Measurements from ENCODE around the gene TMEM212. TPM values are rescaled to one million over a fixed set of nuclear protein-coding genes. Genes with fewer than 3 reads are reported as not detected.

Gene TMEM212
- total RNA-seq, 1 donor from 2014 or later = not detected

GRCh38 chr3:171833789-171834460 is 9.2 kb upstream of the TMEM212 start:
- H3K9me3 Mint-ChIP-seq = no peaks in the 10 kb centered on the region
- DNase-seq = no peak
- H3K27me3 Mint-ChIP-seq = peaks cover 40% of the 10 kb centered on the region
- intact Hi-C loops (cut with micrococcal nuclease) = loop anchor here (5.0 kb wide), 1 partner anchor 132 kb away; no protein-coding TSS in a partner anchor
- H3K36me3 Mint-ChIP-seq (ENCODE audit: low read depth) = no peaks in the 10 kb centered on the region
- H3K27ac Mint-ChIP-seq = no peak overlapping the region
- peaks cover 6% of the 10 kb centered on the region for H3K4me1 Mint-ChIP-seq
- no peak overlapping the region for H3K4me3 Mint-ChIP-seq

- DNase-seq = no peak
- intact Hi-C loops (cut with micrococcal nuclease) = loop anchor here (5.0 kb wide), 1 partner anchor 132 kb away; no protein-coding TSS in a partner anchor
- Mint-ChIP-seq H3K36me3 (ENCODE audit: low read depth) (no peaks in the 10 kb centered on the region), H3K4me3 (no peak overlapping the region), H3K9me3 (no peaks in the 10 kb centered on the region), H3K27ac (no peak overlapping the region), H3K4me1 (peaks cover 6% of the 10 kb centered on the region), H3K27me3 (peaks cover 36% of the 10 kb centered on the region)
These were observed 8.7 kb upstream of the TMEM212 start for GRCh38 chr3:171834461-171834801.

GRCh38 chr3:171835116-171835515 is 8.0 kb upstream of the TMEM212 start:
- no peaks in the 10 kb centered on the region for H3K36me3 Mint-ChIP-seq (ENCODE audit: low read depth)
- H3K27me3 Mint-ChIP-seq = peaks cover 31% of the 10 kb centered on the region
- DNase-seq = no peak
- no peak overlapping the region for H3K4me3 Mint-ChIP-seq
- no peak overlapping the region for H3K27ac Mint-ChIP-seq
- no peaks in the 10 kb centered on the region for H3K9me3 Mint-ChIP-seq
- intact Hi-C loops (cut with micrococcal nuclease) = no loop called here
- H3K4me1 Mint-ChIP-seq = peaks cover 4% of the 10 kb centered on the region

- intact Hi-C loops (cut with micrococcal nuclease) = no loop called here
These were observed 7.5 kb upstream of the TMEM212 start for GRCh38 chr3:171835613-171836012.

GRCh38 chr3:171836855-171837254 is 6.3 kb upstream of the TMEM212 start:
- Mint-ChIP-seq H3K9me3 (no peaks in the 10 kb centered on the region), H3K4me3 (no peak overlapping the region), H3K27ac (no peak overlapping the region), H3K36me3 (ENCODE audit: low read depth) (no peaks in the 10 kb centered on the region), H3K4me1 (peaks cover 4% of the 10 kb centered on the region), H3K27me3 (peaks cover 41% of the 10 kb centered on the region)
- intact Hi-C loops (cut with micrococcal nuclease) = no loop called here
- DNase-seq = no peak

More at GRCh38 chr3:171835613-171836012, 7.5 kb upstream of the TMEM212 start:
- peaks cover 34% of the 10 kb centered on the region for H3K27me3 Mint-ChIP-seq
- no peak for DNase-seq
- no peak overlapping the region for H3K27ac Mint-ChIP-seq
- no peak overlapping the region for H3K4me3 Mint-ChIP-seq
- H3K9me3 Mint-ChIP-seq = no peaks in the 10 kb centered on the region
- H3K4me1 Mint-ChIP-seq = peaks cover 4% of the 10 kb centered on the region
- no peaks in the 10 kb centered on the region for H3K36me3 Mint-ChIP-seq (ENCODE audit: low read depth)

GRCh38 chr3:171837698-171838097 is 5.5 kb upstream of the TMEM212 start:
- Mint-ChIP-seq H3K27me3 (peaks cover 37% of the 10 kb centered on the region), H3K4me1 (peaks cover 4% of the 10 kb centered on the region), H3K4me3 (no peak overlapping the region), H3K36me3 (ENCODE audit: low read depth) (no peaks in the 10 kb centered on the region), H3K27ac (no peak overlapping the region), H3K9me3 (no peaks in the 10 kb centered on the region)
- intact Hi-C loops (cut with micrococcal nuclease) = no loop called here
- no peak for DNase-seq

GRCh38 chr3:171838218-171838720 is 4.9 kb upstream of the TMEM212 start:
- no peak for DNase-seq

GRCh38 chr3:171839270-171839669 is 3.9 kb upstream of the TMEM212 start:
- Mint-ChIP-seq H3K36me3 (ENCODE audit: low read depth) (no peaks in the 10 kb centered on the region), H3K4me3 (no peak overlapping the region), H3K4me1 (peaks cover 4% of the 10 kb centered on the region), H3K27me3 (peaks cover 30% of the 10 kb centered on the region), H3K9me3 (no peaks in the 10 kb centered on the region), H3K27ac (no peak overlapping the region)
- DNase-seq = no peak
- intact Hi-C loops (cut with micrococcal nuclease) = no loop called here

More at GRCh38 chr3:171838218-171838720, 4.9 kb upstream of the TMEM212 start:
- peaks cover 34% of the 10 kb centered on the region for H3K27me3 Mint-ChIP-seq
- no peaks in the 10 kb centered on the region for H3K9me3 Mint-ChIP-seq
- H3K27ac Mint-ChIP-seq = no peak overlapping the region
- no peaks in the 10 kb centered on the region for H3K36me3 Mint-ChIP-seq (ENCODE audit: low read depth)
- H3K4me1 Mint-ChIP-seq = peaks cover 4% of the 10 kb centered on the region
- no peak overlapping the region for H3K4me3 Mint-ChIP-seq
- intact Hi-C loops (cut with micrococcal nuclease) = no loop called here

GRCh38 chr3:171840445-171840810 is 2.7 kb upstream of the TMEM212 start:
- Mint-ChIP-seq H3K27ac (no peak overlapping the region), H3K4me3 (no peak overlapping the region), H3K4me1 (peaks cover 6% of the 10 kb centered on the region), H3K27me3 (peaks cover 33% of the 10 kb centered on the region), H3K36me3 (ENCODE audit: low read depth) (no peaks in the 10 kb centered on the region), H3K9me3 (peaks cover 3% of the 10 kb centered on the region)
- no peak for DNase-seq
- intact Hi-C loops (cut with micrococcal nuclease) = no loop called here

GRCh38 chr3:171840811-171841619 is 2.1 kb upstream of the TMEM212 start:
- intact Hi-C loops (cut with micrococcal nuclease) = no loop called here
- DNase-seq = no peak

GRCh38 chr3:171841620-171842000 is 1.5 kb upstream of the TMEM212 start:
- Mint-ChIP-seq H3K9me3 (peaks cover 8% of the 10 kb centered on the region), H3K27me3 (peaks cover 31% of the 10 kb centered on the region), H3K4me1 (peaks cover 12% of the 10 kb centered on the region), H3K36me3 (ENCODE audit: low read depth) (no peaks in the 10 kb centered on the region), H3K4me3 (no peak overlapping the region), H3K27ac (no peak overlapping the region)
- DNase-seq = no peak
- intact Hi-C loops (cut with micrococcal nuclease) = no loop called here

More at GRCh38 chr3:171840811-171841619, 2.1 kb upstream of the TMEM212 start:
- Mint-ChIP-seq H3K36me3 (ENCODE audit: low read depth) (no peaks in the 10 kb centered on the region), H3K27me3 (peaks cover 31% of the 10 kb centered on the region), H3K4me1 (peaks cover 8% of the 10 kb centered on the region), H3K4me3 (no peak overlapping the region), H3K27ac (no peak overlapping the region), H3K9me3 (peaks cover 6% of the 10 kb centered on the region)

- no peak overlapping the region for H3K27ac Mint-ChIP-seq
- H3K4me3 Mint-ChIP-seq = no peak overlapping the region
- peaks cover 17% of the 10 kb centered on the region for H3K4me1 Mint-ChIP-seq
- no peak for DNase-seq
- intact Hi-C loops (cut with micrococcal nuclease) = loop anchor here (5.0 kb wide), 1 partner anchor 287 kb away; no protein-coding TSS in a partner anchor
- H3K9me3 Mint-ChIP-seq = peaks cover 8% of the 10 kb centered on the region
- no peaks in the 10 kb centered on the region for H3K36me3 Mint-ChIP-seq (ENCODE audit: low read depth)
- H3K27me3 Mint-ChIP-seq = peaks cover 19% of the 10 kb centered on the region
These were observed 1.7 kb downstream of the TMEM212 start for GRCh38 chr3:171844873-171845272.

- peaks cover 17% of the 10 kb centered on the region for H3K4me1 Mint-ChIP-seq
- no peak overlapping the region for H3K27ac Mint-ChIP-seq
- H3K4me3 Mint-ChIP-seq = no peak overlapping the region
- peak; percentile 52 for DNase-seq
- H3K9me3 Mint-ChIP-seq = peaks cover 8% of the 10 kb centered on the region
- intact Hi-C loops (cut with micrococcal nuclease) = loop anchor here (1.0 to 5.0 kb wide), 5 partner anchors 31 to 287 kb away; partner anchors contain the start of gene FNDC3B
- peaks cover 18% of the 10 kb centered on the region for H3K27me3 Mint-ChIP-seq
- H3K36me3 Mint-ChIP-seq (ENCODE audit: low read depth) = no peaks in the 10 kb centered on the region
These were observed 2.5 kb downstream of the TMEM212 start for GRCh38 chr3:171845481-171846284.

Data from activated CD4-positive, alpha-beta T cell treated with anti-CD3 and anti-CD28 coated beads, Interleukin-2, amount 10 ng/mL, durations not matched to agents 24 days and 14 days (primary cell).